Activated T-cell treated with anti-CD3 and anti-CD28 coated beads, Interleukin-2, amount 50 U/mL, for 4 hours (primary cell): ENCODE results near the gene H2AZ1. TPM values are rescaled to one million over a fixed set of nuclear protein-coding genes. Genes with fewer than 3 reads are reported as not detected.
"Not testable (repeated sequence)": the region's sequence is repeated elsewhere in the genome, so short reads cannot be mapped to it uniquely, and the experiment has no call there.

Experiments used
- ATAC-seq, 2 donors: fragments of 200-7000 bp; cut with Tn5 transposase; one replicate each; pipeline ENCODE4 v1.10.0; 2021
- DNase-seq: peaks from one replicate; pipeline ENCODE4 v3.0.0-alpha.2; 2020
- H3K27me3 Mint-ChIP-seq: one replicate; pipeline ENCODE4 v1.8.0; 2021; ENCODE audit warnings: low read depth, mixed read lengths
- H3K36me3 Mint-ChIP-seq: one replicate; pipeline ENCODE4 v1.8.0; 2022; ENCODE audit warnings: mixed read lengths; ENCODE audit not compliant: insufficient read depth
- H3K4me1 Mint-ChIP-seq: one replicate; pipeline ENCODE4 v1.8.0; 2021; ENCODE audit warnings: low read depth, mixed read lengths
- H3K4me3 Mint-ChIP-seq: one replicate; pipeline ENCODE4 v1.8.0; 2021; ENCODE audit warnings: mild to moderate bottlenecking, moderate library complexity, mixed read lengths
- H3K9me3 Mint-ChIP-seq: one replicate; pipeline ENCODE4 v1.8.0; 2021; ENCODE audit warnings: mixed read lengths
- total RNA-seq, 3 donors: library from RNA; stranded (reverse); gene quantifications; one replicate each; pipeline ENCODE4 v1.2.1, GENCODE V29; 2021

The H2AZ1 gene
- total RNA-seq, 3 donors from 2014 or later, result 358 to 431 (median 388) TPM

GRCh38 chr4:99960648-99961047, 10.6 kb upstream of the H2AZ1 start:
- Mint-ChIP-seq H3K4me3 (no peak overlapping the region), H3K36me3 (peaks cover 5% of the 10 kb centered on the region), H3K4me1 (peaks cover 9% of the 10 kb centered on the region), H3K9me3 (peaks cover 6% of the 10 kb centered on the region), H3K27me3 (no peaks in the 10 kb centered on the region)
- DNase-seq (no peak), ATAC-seq (no peak)

- H3K27me3 Mint-ChIP-seq, H3K9me3 Mint-ChIP-seq, ATAC-seq, H3K4me3 Mint-ChIP-seq, DNase-seq, H3K36me3 Mint-ChIP-seq, H3K4me1 Mint-ChIP-seq: not testable (repeated sequence)
Measured at GRCh38 chr4:99958207-99958606, 8.1 kb upstream of the H2AZ1 start.

GRCh38 chr4:99950913-99951254, 809 bp upstream of the H2AZ1 start:
- Mint-ChIP-seq H3K4me3 (no peak overlapping the region), H3K9me3 (no peaks in the 10 kb centered on the region), H3K36me3 (peaks cover 12% of the 10 kb centered on the region), H3K27me3 (no peaks in the 10 kb centered on the region), H3K4me1 (peaks cover 19% of the 10 kb centered on the region)
- DNase-seq (no peak), ATAC-seq (no peak)

- DNase-seq, result peak; percentile 82
Measured at GRCh38 chr4:99949034-99949998, 759 bp downstream of the H2AZ1 start.

GRCh38 chr4:99947608-99948007, 2.5 kb downstream of the H2AZ1 start:
- DNase-seq (no peak), ATAC-seq (no peak)
- Mint-ChIP-seq H3K27me3 (no peaks in the 10 kb centered on the region), H3K4me3 (no peak overlapping the region), H3K36me3 (peaks cover 24% of the 10 kb centered on the region), H3K9me3 (no peaks in the 10 kb centered on the region), H3K4me1 (peaks cover 50% of the 10 kb centered on the region)

More at GRCh38 chr4:99949034-99949998, 759 bp downstream of the H2AZ1 start:
- Mint-ChIP-seq H3K9me3 (no peaks in the 10 kb centered on the region), H3K4me3 (no peak overlapping the region), H3K27me3 (no peaks in the 10 kb centered on the region), H3K36me3 (peaks cover 15% of the 10 kb centered on the region), H3K4me1 (peaks cover 33% of the 10 kb centered on the region)
- peak; percentile 34 for ATAC-seq

GRCh38 chr4:99947190-99947578, 2.9 kb downstream of the H2AZ1 start:
- H3K36me3 Mint-ChIP-seq, result peaks cover 24% of the 10 kb centered on the region
- ATAC-seq (no peak), DNase-seq (no peak)
- H3K4me1 Mint-ChIP-seq, result peaks cover 52% of the 10 kb centered on the region
- H3K4me3 Mint-ChIP-seq, result no peak overlapping the region
- H3K9me3 Mint-ChIP-seq, result no peaks in the 10 kb centered on the region
- H3K27me3 Mint-ChIP-seq, result no peaks in the 10 kb centered on the region

- peak within 1 kb of the TSS; percentile 99 for H3K4me3 Mint-ChIP-seq
- H3K4me1 Mint-ChIP-seq, result peaks cover 50% of the 10 kb centered on the region
- DNase-seq (peak; percentile 71), ATAC-seq (peak; percentile 51 to 54)
- H3K27me3 Mint-ChIP-seq, result no peaks in the 10 kb centered on the region
- no peaks in the 10 kb centered on the region for H3K9me3 Mint-ChIP-seq
- H3K36me3 Mint-ChIP-seq, result peaks cover 24% of the 10 kb centered on the region
Measured at GRCh38 chr4:99946356-99947189, 3.5 kb downstream of the H2AZ1 start, which contains the start of gene DNAJB14. DNAJB14 (minus strand) TSS chr4:99946618; CDS start chr4:99946571, 47 bp downstream.

GRCh38 chr4:99945718-99946355, 4.2 kb downstream of the H2AZ1 start:
- no peaks in the 10 kb centered on the region for H3K9me3 Mint-ChIP-seq
- DNase-seq, result no peak
- H3K27me3 Mint-ChIP-seq, result no peaks in the 10 kb centered on the region
- peaks cover 28% of the 10 kb centered on the region for H3K36me3 Mint-ChIP-seq
- ATAC-seq, result peak in 1 of 2 donors; percentile 0
- H3K4me1 Mint-ChIP-seq, result peaks cover 57% of the 10 kb centered on the region
- H3K4me3 Mint-ChIP-seq, result peak overlapping the region; percentile 99

- Mint-ChIP-seq H3K9me3 (no peaks in the 10 kb centered on the region), H3K36me3 (peaks cover 28% of the 10 kb centered on the region), H3K4me3 (peak overlapping the region; percentile 99), H3K27me3 (no peaks in the 10 kb centered on the region), H3K4me1 (peaks cover 62% of the 10 kb centered on the region)
- DNase-seq, result no peak
- peak; percentile 2 to 11 for ATAC-seq
Measured at GRCh38 chr4:99943904-99944437, 6.1 kb downstream of the H2AZ1 start.

- H3K9me3 Mint-ChIP-seq, result no peaks in the 10 kb centered on the region
- no peak for DNase-seq
- H3K27me3 Mint-ChIP-seq, result no peaks in the 10 kb centered on the region
- H3K4me1 Mint-ChIP-seq, result peaks cover 28% of the 10 kb centered on the region
- no peak for ATAC-seq
- peaks cover 30% of the 10 kb centered on the region for H3K36me3 Mint-ChIP-seq
- no peak overlapping the region for H3K4me3 Mint-ChIP-seq
Measured at GRCh38 chr4:99938243-99938753, 11.8 kb downstream of the H2AZ1 start.

GRCh38 chr4:99934891-99935290, 15.2 kb downstream of the H2AZ1 start:
- no peak overlapping the region for H3K4me3 Mint-ChIP-seq
- DNase-seq (no peak), ATAC-seq (no peak)
- H3K36me3 Mint-ChIP-seq, result peaks cover 38% of the 10 kb centered on the region
- H3K27me3 Mint-ChIP-seq, result no peaks in the 10 kb centered on the region
- H3K4me1 Mint-ChIP-seq, result peaks cover 38% of the 10 kb centered on the region
- no peaks in the 10 kb centered on the region for H3K9me3 Mint-ChIP-seq

- peaks cover 39% of the 10 kb centered on the region for H3K4me1 Mint-ChIP-seq
Measured at GRCh38 chr4:99927566-99927965, 22.5 kb downstream of the H2AZ1 start.

GRCh38 chr4:99921174-99921573, 28.9 kb downstream of the H2AZ1 start:
- H3K27me3 Mint-ChIP-seq, result no peaks in the 10 kb centered on the region
- ATAC-seq (peak; percentile 48 to 58), DNase-seq (no peak)
- peaks cover 31% of the 10 kb centered on the region for H3K36me3 Mint-ChIP-seq
- peaks cover 11% of the 10 kb centered on the region for H3K9me3 Mint-ChIP-seq
- peaks cover 18% of the 10 kb centered on the region for H3K4me1 Mint-ChIP-seq
- H3K4me3 Mint-ChIP-seq, result no peak overlapping the region

More at GRCh38 chr4:99927566-99927965, 22.5 kb downstream of the H2AZ1 start:
- no peak for DNase-seq
- H3K4me3 Mint-ChIP-seq, result no peak overlapping the region
- ATAC-seq, result no peak
- H3K9me3 Mint-ChIP-seq, result no peaks in the 10 kb centered on the region
- H3K27me3 Mint-ChIP-seq, result no peaks in the 10 kb centered on the region
- H3K36me3 Mint-ChIP-seq, result peaks cover 26% of the 10 kb centered on the region
